Keratinocyte (primary cell): ENCODE data around the gene WDR93.

ENCODE experiments used
- EZH2 ChIP-seq: IDR thresholded peaks from one replicate; pipeline ENCODE4 v1.6.1; 2012; ENCODE audit warnings: inconsistent platforms, mild to moderate bottlenecking, low read length, moderate library complexity
- TF ChIP-seq, protein P1 (sequence below), 3 experiments: IDR thresholded peaks in 1 of 3; conservative IDR thresholded peaks in 1 of 3; optimal IDR thresholded peaks in 1 of 3; 2 replicates in 2 of 3; 3 replicates in 1 of 3; pipeline versions ENCODE3 to v1.5.1; 2011; ENCODE audit warnings: low read length in 3 of 3, mild to moderate bottlenecking in 3 of 3, moderate library complexity in 2 of 3, control low read depth in 1 of 3, inconsistent platforms in 1 of 3; ENCODE audit not compliant: insufficient read depth in 2 of 3; ENCODE audit errors: extremely low read depth in 1 of 3

DNA sequence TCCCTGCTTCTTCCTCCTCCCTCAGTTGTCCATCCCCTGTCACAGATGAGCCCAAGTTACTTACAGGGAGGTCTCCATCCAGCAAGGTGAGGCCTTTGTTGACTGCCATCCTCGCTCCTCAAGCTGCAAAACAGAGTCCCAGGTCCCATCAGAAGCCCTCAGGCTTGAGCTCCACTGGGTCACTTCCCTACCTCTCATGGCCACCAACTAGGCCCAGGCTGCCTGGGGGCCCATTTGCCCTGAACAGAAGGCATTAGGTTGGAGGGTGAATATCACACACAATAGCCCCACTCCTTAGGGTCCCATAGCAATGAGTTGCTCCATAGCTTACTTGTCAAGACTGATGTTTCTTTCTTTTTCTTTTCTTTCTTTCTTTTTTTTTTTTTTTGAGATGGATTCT lies 13.2 kb upstream of the WDR93 start:
- TF ChIP-seq, protein P1, sequence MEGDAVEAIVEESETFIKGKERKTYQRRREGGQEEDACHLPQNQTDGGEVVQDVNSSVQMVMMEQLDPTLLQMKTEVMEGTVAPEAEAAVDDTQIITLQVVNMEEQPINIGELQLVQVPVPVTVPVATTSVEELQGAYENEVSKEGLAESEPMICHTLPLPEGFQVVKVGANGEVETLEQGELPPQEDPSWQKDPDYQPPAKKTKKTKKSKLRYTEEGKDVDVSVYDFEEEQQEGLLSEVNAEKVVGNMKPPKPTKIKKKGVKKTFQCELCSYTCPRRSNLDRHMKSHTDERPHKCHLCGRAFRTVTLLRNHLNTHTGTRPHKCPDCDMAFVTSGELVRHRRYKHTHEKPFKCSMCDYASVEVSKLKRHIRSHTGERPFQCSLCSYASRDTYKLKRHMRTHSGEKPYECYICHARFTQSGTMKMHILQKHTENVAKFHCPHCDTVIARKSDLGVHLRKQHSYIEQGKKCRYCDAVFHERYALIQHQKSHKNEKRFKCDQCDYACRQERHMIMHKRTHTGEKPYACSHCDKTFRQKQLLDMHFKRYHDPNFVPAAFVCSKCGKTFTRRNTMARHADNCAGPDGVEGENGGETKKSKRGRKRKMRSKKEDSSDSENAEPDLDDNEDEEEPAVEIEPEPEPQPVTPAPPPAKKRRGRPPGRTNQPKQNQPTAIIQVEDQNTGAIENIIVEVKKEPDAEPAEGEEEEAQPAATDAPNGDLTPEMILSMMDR (optimal IDR thresholded peaks at IDR 0.05 in 1 of 3, IDR thresholded peaks at IDR 0.05 in 1 of 3, conservative IDR thresholded peaks at IDR 0.05 in 1 of 3; ENCODE audit: extremely low read depth in 1 of 3, insufficient read depth in 2 of 3, low read length in 3 of 3), result no peak
- TF ChIP-seq EZH2, result no peak
